K562 (cell line): Measurements from ENCODE around the gene FHDC1. TPM values are rescaled to one million over a fixed set of nuclear protein-coding genes. Genes with fewer than 3 reads are reported as not detected.

Experiments used
- ATAC-seq: fragments of 200-7000 bp; cut with Tn5 transposase; 3 replicates; pipeline ENCODE4 v1.9.1; 2020; ENCODE audit warnings: moderate library complexity
- BruUV-seq: library from RNA; stranded (reverse); fragments of 400-500 nt; replicated peaks from 2 replicates; lab custom pipeline; 2021; lab: Mats Ljungman, UMichigan
- CTCF ChIA-PET: fragments of 300-600 bp; formaldehyde crosslinking; extraction: SDS; loops from one replicate; lab custom pipeline; 2021; ENCODE audit warnings: low intra/inter-chr PET ratio; lab: Yijun Ruan, JAX
- POLR2A ChIA-PET: fragments of 300-600, 350-650 bp; sonication (Branson Sonifier 250); formaldehyde crosslinking; extraction: SDS; loops from one replicate; lab custom pipeline; 2021; ENCODE audit warnings: antibody characterized with exemption, inconsistent platforms; lab: Yijun Ruan, JAX
- DNase-seq, 4 experiments: peaks; one replicate each; pipeline versions ENCODE4 v3.0.0 to v3.0.0-alpha.2; 2011 to 2018; ENCODE audit warnings: low spot score in 3 of 4, mixed read lengths in 3 of 4; ENCODE audit errors: extremely low read depth in 1 of 4
- FAIRE-seq: peaks from 2 replicates; lab custom pipeline; 2011; peaks lifted over from hg19 to GRCh38; lab: Jason Lieb, UNC
- H2AFZ ChIP-seq: 2 replicates; pipeline ENCODE4 v1.6.0; 2011; ENCODE audit warnings: low read depth, low read length, control low read depth, inconsistent platforms
- H3K27ac ChIP-seq: fragments of 200-600 bp; 3 replicates; pipeline ENCODE4 v1.8.0; 2011; ENCODE audit warnings: low read depth, mild to moderate bottlenecking, control low read depth, inconsistent platforms, low read length, moderate library complexity, mixed read lengths; ENCODE audit errors: extremely low read depth
- H3K27me3 ChIP-seq, 2 experiments: fragments of 300-600 bp in 1 of 2; 2 replicates in 1 of 2; 3 replicates in 1 of 2; pipeline versions ENCODE4 v1.6.0 to v1.8.0; 2011; ENCODE audit warnings: inconsistent platforms in 2 of 2, low read length in 2 of 2, mild to moderate bottlenecking in 1 of 2, mixed read lengths in 1 of 2, moderate library complexity in 1 of 2; ENCODE audit not compliant: control insufficient read depth in 2 of 2, insufficient read depth in 2 of 2
- H3K36me3 ChIP-seq: fragments of 300-600 bp; 3 replicates; pipeline ENCODE4 v1.8.0; 2011; ENCODE audit warnings: mild to moderate bottlenecking, low read length, inconsistent platforms; ENCODE audit not compliant: control insufficient read depth, insufficient read depth
- H3K4me1 ChIP-seq, 2 experiments: fragments of 200-600 bp in 1 of 2; replicated peaks in 1 of 2; 2 replicates in 1 of 2; 3 replicates in 1 of 2; pipeline versions ENCODE4 v1.5.1 to v1.8.0; 2011; ENCODE audit warnings: inconsistent platforms in 2 of 2, low read length in 2 of 2, mild to moderate bottlenecking in 1 of 2, mixed read lengths in 1 of 2, moderate library complexity in 1 of 2; ENCODE audit not compliant: control insufficient read depth in 2 of 2, insufficient read depth in 2 of 2
- H3K4me2 ChIP-seq: 2 replicates; pipeline ENCODE4 v1.6.1; 2011; ENCODE audit warnings: low read length, control low read depth, inconsistent platforms, mixed read lengths; ENCODE audit not compliant: insufficient read depth
- H3K4me3 ChIP-seq: fragments of 200-600 bp; sonication (generic), shearing (Covaris generic); 2 replicates; pipeline ENCODE4 v1.5.1; 2016; ENCODE audit warnings: control low read depth, inconsistent platforms
- H3K79me2 ChIP-seq: fragments of 200-600 bp; 3 replicates; pipeline ENCODE4 v1.8.0; 2011; ENCODE audit warnings: low read length, inconsistent platforms; ENCODE audit not compliant: control insufficient read depth, insufficient read depth
- H3K9ac ChIP-seq, 2 experiments: 2 replicates each; pipeline versions ENCODE4 v1.6.0 to v1.6.1; 2011; ENCODE audit warnings: low read depth in 2 of 2, low read length in 2 of 2, control low read depth in 1 of 2, inconsistent platforms in 1 of 2, mild to moderate bottlenecking in 1 of 2, mixed read lengths in 1 of 2; ENCODE audit not compliant: insufficient read depth in 1 of 2
- H3K9me1 ChIP-seq: one replicate; pipeline ENCODE4 v1.6.0; 2011; ENCODE audit warnings: inconsistent platforms, mild to moderate bottlenecking, low read length, moderate library complexity; ENCODE audit not compliant: control insufficient read depth, insufficient read depth
- H3K9me3 ChIP-seq: replicated peaks from 2 replicates; pipeline ENCODE4 v1.5.1; 2011; ENCODE audit warnings: low read depth, low read length, inconsistent platforms; ENCODE audit not compliant: control insufficient read depth, insufficient read depth
- H4K20me1 ChIP-seq: replicated peaks from 2 replicates; pipeline ENCODE4 v1.6.1; 2011; ENCODE audit warnings: low read length, inconsistent platforms, mixed read lengths; ENCODE audit not compliant: control insufficient read depth, insufficient read depth
- ATF4 ChIP-seq: fragments of 450-650 bp; formaldehyde crosslinking; IDR thresholded peaks from 2 replicates; pipeline ENCODE4 v1.4.0; 2022; ENCODE audit warnings: mild to moderate bottlenecking, moderate library complexity
- CBX1 ChIP-seq: sonication (generic); IDR thresholded peaks from 2 replicates; pipeline ENCODE4 v1.6.1; 2016; ENCODE audit warnings: antibody characterized with exemption, low read depth, mild to moderate bottlenecking
- OTX1 ChIP-seq: fragments of 450-650 bp; formaldehyde crosslinking; IDR thresholded peaks from 2 replicates; pipeline ENCODE4 v1.4.0; 2022; ENCODE audit warnings: mild to moderate bottlenecking
- TGIF2 ChIP-seq: sonication (generic); formaldehyde crosslinking; IDR thresholded peaks from 2 replicates; pipeline ENCODE4 v1.8.1; 2022; ENCODE audit warnings: mild to moderate bottlenecking, missing genetic modification reagents, moderate library complexity
- ZNF134 ChIP-seq: fragments of 250-450 bp; sonication (Bioruptor Pico); conservative IDR thresholded peaks from 2 replicates; pipeline ENCODE4 v1.4.0; 2020
- ZNF23 ChIP-seq: fragments of 250-450 bp; sonication (Bioruptor Pico); IDR thresholded peaks from 2 replicates; pipeline ENCODE4 v1.4.0; 2020; ENCODE audit warnings: mild to moderate bottlenecking
- WGBS: fragments of 100-300 bp; shearing (Covaris generic); methylation state at CpG from one replicate; pipeline ENCODE4 v1.1.6; 2016; ENCODE audit warnings: low coverage, mixed read lengths; ENCODE audit not compliant: insufficient coverage; ENCODE audit errors: missing lambda C conversion rate; 5-methylcytosine and 5-hydroxymethylcytosine counted together
- in situ Hi-C: fragments of 300-500 bp; cut with MboI; formaldehyde crosslinking; loops from 4 replicates; pipeline ENCODE4 v1.15.0; 2018; ENCODE audit warnings: inconsistent platforms, mixed read lengths
- intact Hi-C: fragments of 100-400 bp; cut with micrococcal nuclease; formaldehyde crosslinking; loops from 2 replicates; pipeline ENCODE4 v1.14.2; 2022
- polyA plus RNA-seq, 8 experiments: library from polyadenylated mRNA; depleted of rRNA in 4 of 8; stranded (reverse) in 5 of 8; unstranded in 3 of 8; fragments of >200 nt; fragmentation: Nextera tagmentation in 2 of 8; fragmentation: Illumina TruSeq in 1 of 8; extraction: Ambion mirVana in 2 of 8; extraction: Trizol in 1 of 8; gene quantifications; 2 replicates each; pipeline versions ENCODE4 v1.2.1 to v1.2.3, GENCODE V29; 2011 to 2014; ENCODE audit warnings: inconsistent platforms in 1 of 8, missing spikeins in 1 of 8
- total RNA-seq, 7 experiments: library from RNA; depleted of rRNA in 6 of 7; stranded (reverse); fragments of >200 nt in 6 of 7; fragmentation: Illumina TruSeq in 2 of 7; extraction: Trizol in 2 of 7; gene quantifications; 2 replicates each; pipeline versions ENCODE4 v1.2.1 to v1.2.3, GENCODE V29; 2011 to 2021; ENCODE audit warnings: low replicate concordance in 1 of 7
- TF ChIP-seq, protein P1 (sequence below): fragments of 250-450 bp; sonication (Bioruptor Pico); IDR thresholded peaks from 2 replicates; pipeline ENCODE4 v1.4.0; 2020; ENCODE audit warnings: mild to moderate bottlenecking, moderate library complexity, borderline replicate concordance

The FHDC1 gene
- total and polyA plus RNA-seq, 9 of the 15 experiments (the other 6 are each of a cell fraction or from before 2014, with no cell fraction given) = 0.01 to 0.43 (median 0.07) TPM

GRCh38 chr4:153018031-153018430 lies 81.9 kb downstream of the FHDC1 start (continued):
- TF ChIP-seq, protein P1, sequence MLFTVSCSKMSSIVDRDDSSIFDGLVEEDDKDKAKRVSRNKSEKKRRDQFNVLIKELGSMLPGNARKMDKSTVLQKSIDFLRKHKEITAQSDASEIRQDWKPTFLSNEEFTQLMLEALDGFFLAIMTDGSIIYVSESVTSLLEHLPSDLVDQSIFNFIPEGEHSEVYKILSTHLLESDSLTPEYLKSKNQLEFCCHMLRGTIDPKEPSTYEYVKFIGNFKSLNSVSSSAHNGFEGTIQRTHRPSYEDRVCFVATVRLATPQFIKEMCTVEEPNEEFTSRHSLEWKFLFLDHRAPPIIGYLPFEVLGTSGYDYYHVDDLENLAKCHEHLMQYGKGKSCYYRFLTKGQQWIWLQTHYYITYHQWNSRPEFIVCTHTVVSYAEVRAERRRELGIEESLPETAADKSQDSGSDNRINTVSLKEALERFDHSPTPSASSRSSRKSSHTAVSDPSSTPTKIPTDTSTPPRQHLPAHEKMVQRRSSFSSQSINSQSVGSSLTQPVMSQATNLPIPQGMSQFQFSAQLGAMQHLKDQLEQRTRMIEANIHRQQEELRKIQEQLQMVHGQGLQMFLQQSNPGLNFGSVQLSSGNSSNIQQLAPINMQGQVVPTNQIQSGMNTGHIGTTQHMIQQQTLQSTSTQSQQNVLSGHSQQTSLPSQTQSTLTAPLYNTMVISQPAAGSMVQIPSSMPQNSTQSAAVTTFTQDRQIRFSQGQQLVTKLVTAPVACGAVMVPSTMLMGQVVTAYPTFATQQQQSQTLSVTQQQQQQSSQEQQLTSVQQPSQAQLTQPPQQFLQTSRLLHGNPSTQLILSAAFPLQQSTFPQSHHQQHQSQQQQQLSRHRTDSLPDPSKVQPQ (CRISPR knock-in tag) = no peak
- TF ChIP-seq OTX1 (CRISPR knock-in tag) (no peak), TGIF2 (CRISPR knock-in tag) (no peak), CBX1 (no peak), ZNF23 (no peak)

DNA sequence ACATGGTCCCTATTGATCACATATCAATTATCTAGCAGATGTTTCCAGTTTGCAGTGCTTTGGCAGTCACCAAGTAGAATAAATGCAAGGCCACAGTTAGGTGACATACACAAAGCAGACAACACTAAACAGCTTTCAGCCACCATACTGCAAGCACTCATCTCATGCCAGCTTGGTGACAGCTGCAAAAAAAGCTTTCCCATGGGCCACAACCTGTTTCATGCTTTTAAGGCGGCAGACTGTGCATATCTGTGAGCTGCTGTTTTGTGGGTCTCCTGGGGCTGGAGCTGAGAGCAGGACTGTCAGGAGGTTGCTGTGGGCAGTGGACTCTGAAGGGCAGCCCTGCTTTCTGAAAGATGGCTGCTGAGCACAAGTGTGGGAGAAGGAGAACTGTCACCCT lies 82.6 kb downstream of the FHDC1 start:
- Histone ChIP-seq H3K4me2 (no peak overlapping the region), H4K20me1 (no peaks in the 10 kb centered on the region), H3K9me1 (no peaks in the 10 kb centered on the region), H2AFZ (no peak overlapping the region), H3K27ac (no peak overlapping the region), H3K9me3 (no peaks in the 10 kb centered on the region; the same call in 1 of the 2 replicates), H3K4me1 (peaks cover 4% of the 10 kb centered on the region in 2 experiments; a peak in 3 of 5 replicates), H3K79me2 (no peaks in the 10 kb centered on the region), H3K36me3 (no peaks in the 10 kb centered on the region), H3K4me3 (no peak overlapping the region), H3K9ac (no peak overlapping the region), H3K27me3 (peaks cover 0 to 40% of the 10 kb centered on the region in 2 experiments; a peak in 3 of 5 replicates)
- ATAC-seq (no peak), FAIRE-seq (no peak), DNase-seq (no peak)
- CTCF ChIA-PET = no interaction called here
- in situ Hi-C loops (no loop called here), intact Hi-C loops (no loop called here)
- POLR2A ChIA-PET = interaction anchor here (0.7 kb wide), 1 partner anchor 19 kb away, joined by 4 read pairs; no protein-coding TSS in a partner anchor
- no peak for TF ChIP-seq ZNF134 (CRISPR knock-in tag)
- TF ChIP-seq ATF4 (CRISPR knock-in tag) = no peak
- no TSS peak for BruUV-seq
- 0% methylated on average over 1 of the region's 1 CpG for WGBS
